GM23338 (cell line): ENCODE measurements around the gene EYA4. TPM values are rescaled to one million over a fixed set of nuclear protein-coding genes. Genes with fewer than 3 reads are reported as not detected.

Experiments used
- ATAC-seq: fragments of 200-7000 bp; cut with Tn5 transposase; 3 replicates; pipeline ENCODE4 v1.9.1; 2020
- DNase-seq: peaks from one replicate; pipeline ENCODE4 v3.0.0-alpha.2; 2015; ENCODE audit warnings: low spot score
- H2AFZ ChIP-seq: fragments of 200-600 bp; sonication (generic); 2 replicates; pipeline ENCODE4 v1.8.0; 2016; ENCODE audit warnings: antibody characterized with exemption, mild to moderate bottlenecking, moderate library complexity
- H3F3A ChIP-seq: fragments of 200-600 bp; sonication (generic); replicated peaks from 2 replicates; pipeline ENCODE4 v1.8.0; 2017; ENCODE audit warnings: antibody characterized with exemption, mixed run types, low read depth
- H3K27ac ChIP-seq: fragments of 200-600 bp; sonication (generic); 2 replicates; pipeline ENCODE4 v1.6.1; 2016; ENCODE audit warnings: low read depth
- H3K27me3 ChIP-seq: fragments of 200-600 bp; sonication (generic); 2 replicates; pipeline ENCODE4 v1.8.0; 2016; ENCODE audit warnings: mild to moderate bottlenecking, mixed run types, moderate library complexity; ENCODE audit not compliant: insufficient read depth
- H3K36me3 ChIP-seq: fragments of 200-600 bp; sonication (generic); 2 replicates; pipeline ENCODE4 v1.8.0; 2016; ENCODE audit warnings: mild to moderate bottlenecking; ENCODE audit not compliant: insufficient read depth
- H3K4me1 ChIP-seq: fragments of 200-600 bp; sonication (generic); 2 replicates; pipeline ENCODE4 v1.8.0; 2016; ENCODE audit warnings: mild to moderate bottlenecking, moderate library complexity; ENCODE audit not compliant: insufficient read depth
- H3K4me2 ChIP-seq: fragments of 200-600 bp; sonication (generic); 2 replicates; pipeline ENCODE4 v1.7.1; 2017; ENCODE audit warnings: mixed run types
- H3K4me3 ChIP-seq: fragments of 200-600 bp; sonication (generic); 2 replicates; pipeline ENCODE4 v1.6.1; 2016; ENCODE audit warnings: mixed run types
- H3K79me2 ChIP-seq: fragments of 200-600 bp; sonication (generic); replicated peaks from 2 replicates; pipeline ENCODE4 v1.8.0; 2017; ENCODE audit warnings: mild to moderate bottlenecking; ENCODE audit not compliant: insufficient read depth
- H3K9me2 ChIP-seq: fragments of 200-600 bp; sonication (generic); 2 replicates; pipeline ENCODE4 v1.8.0; 2017; ENCODE audit not compliant: insufficient read depth
- H4K20me1 ChIP-seq: fragments of 200-600 bp; sonication (generic); replicated peaks from 2 replicates; pipeline ENCODE4 v1.8.0; 2017; ENCODE audit warnings: mild to moderate bottlenecking; ENCODE audit not compliant: insufficient read depth
- H3K27ac Mint-ChIP-seq: 2 replicates; pipeline ENCODE4 v1.8.0; 2020; ENCODE audit warnings: inconsistent platforms, mild to moderate bottlenecking, moderate library complexity, mixed read lengths
- H3K27me3 Mint-ChIP-seq: 3 replicates; pipeline ENCODE4 v1.8.0; 2022; ENCODE audit warnings: low read depth, mild to moderate bottlenecking, moderate library complexity, mixed read lengths, inconsistent platforms; ENCODE audit not compliant: insufficient read depth, poor library complexity
- H3K36me3 Mint-ChIP-seq: 3 replicates; pipeline ENCODE4 v1.8.0; 2021; ENCODE audit warnings: low read depth, mild to moderate bottlenecking, inconsistent platforms, moderate library complexity, mixed read lengths
- H3K4me1 Mint-ChIP-seq: 3 replicates; pipeline ENCODE4 v1.8.0; 2020; ENCODE audit warnings: mild to moderate bottlenecking, inconsistent platforms, mixed read lengths
- H3K4me3 Mint-ChIP-seq: 3 replicates; pipeline ENCODE4 v1.8.0; 2021; ENCODE audit warnings: moderate library complexity, mild to moderate bottlenecking, inconsistent platforms, mixed read lengths
- H3K9me3 Mint-ChIP-seq: 3 replicates; pipeline ENCODE4 v1.8.0; 2020; ENCODE audit warnings: moderate library complexity, mild to moderate bottlenecking, inconsistent platforms, mixed read lengths
- EZH2 ChIP-seq: fragments of 200-600 bp; sonication (generic); IDR thresholded peaks from one replicate; pipeline ENCODE4 v1.8.0; 2017; ENCODE audit warnings: antibody characterized with exemption, mild to moderate bottlenecking, low read depth; ENCODE audit not compliant: unreplicated experiment
- EZH2phosphoT487 ChIP-seq: fragments of 200-600 bp; sonication (generic); IDR thresholded peaks from one replicate; pipeline ENCODE4 v1.8.1; 2018; ENCODE audit warnings: antibody characterized with exemption; ENCODE audit not compliant: unreplicated experiment
- JUNB ChIP-seq: IDR thresholded peaks from one replicate; pipeline ENCODE4 v1.6.1; 2016; ENCODE audit warnings: antibody characterized with exemption; ENCODE audit not compliant: unreplicated experiment
- NANOG ChIP-seq: IDR thresholded peaks from 2 replicates; pipeline ENCODE4 v1.6.1; 2016; ENCODE audit warnings: antibody characterized with exemption, borderline replicate concordance
- POLR2AphosphoS5 ChIP-seq: IDR thresholded peaks from 2 replicates; pipeline ENCODE4 v1.6.1; 2016; ENCODE audit warnings: antibody characterized with exemption, low read depth
- ZNF114 ChIP-seq: fragments of 250-450 bp; sonication (Bioruptor Pico); IDR thresholded peaks from 2 replicates; pipeline ENCODE4 v1.5.0; 2020; ENCODE audit warnings: mild to moderate bottlenecking, moderate library complexity
- ZNF331 ChIP-seq: fragments of 250-450 bp; sonication (Bioruptor Pico); IDR thresholded peaks from 2 replicates; pipeline ENCODE4 v1.5.0; 2020; ENCODE audit warnings: low read depth, mild to moderate bottlenecking, moderate library complexity
- polyA plus RNA-seq: library from polyadenylated mRNA; unstranded; fragments of >200 nt; fragmentation: Nextera tagmentation; extraction: Ambion mirVana; gene quantifications from 2 replicates; pipeline ENCODE4 v1.2.1, GENCODE V29; 2016
- total RNA-seq: library from RNA; depleted of rRNA; stranded (reverse); fragments of >200 nt; shearing (Covaris generic); gene quantifications from 2 replicates; pipeline ENCODE4 v1.2.3, GENCODE V29; 2014
- TF ChIP-seq, protein P1 (sequence below): fragments of 250-450 bp; sonication (Bioruptor Pico); IDR thresholded peaks from 2 replicates; pipeline ENCODE4 v1.5.0; 2020; ENCODE audit warnings: mild to moderate bottlenecking, moderate library complexity

The EYA4 gene
- total and polyA plus RNA-seq, 2 experiments from 2014 or later = 0.05 to 0.21 TPM

DNA sequence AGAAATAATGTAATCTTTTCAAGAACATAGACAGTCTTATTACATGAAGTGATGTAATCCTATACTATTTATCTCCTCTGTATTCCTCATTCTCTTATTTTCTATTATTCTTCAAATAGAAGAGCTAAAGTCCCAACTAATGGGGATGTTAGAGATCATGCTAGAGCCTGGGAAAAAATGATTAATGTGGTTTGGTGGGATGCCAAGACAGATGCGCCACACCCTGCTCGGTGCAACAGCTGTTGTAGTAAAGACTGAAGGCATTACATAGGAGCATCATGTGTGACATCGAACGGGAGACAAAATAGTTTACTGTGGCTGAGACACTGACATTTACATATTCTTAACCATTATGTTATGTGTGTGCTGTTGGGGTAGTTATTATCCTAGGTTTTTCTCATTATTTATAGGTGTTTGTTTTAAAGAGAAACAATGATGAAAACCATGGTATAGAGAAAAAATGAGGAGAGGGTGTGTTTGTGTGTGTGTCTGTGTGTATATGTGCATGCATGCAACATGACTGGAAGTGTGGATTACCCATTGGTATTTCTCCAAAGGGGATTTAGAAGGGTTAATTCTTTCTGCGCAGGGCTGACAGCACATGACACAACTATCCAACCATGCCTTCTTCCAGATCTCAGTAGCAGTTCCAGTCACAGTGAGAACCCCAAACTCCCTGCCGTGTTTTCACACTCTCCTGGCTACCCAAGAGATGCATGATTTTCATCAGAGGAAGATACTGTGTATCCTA, 155.3 kb downstream of the EYA4 start:
- H3K4me3 Mint-ChIP-seq = no peak overlapping the region
- no peaks in the 10 kb centered on the region for H3K36me3 Mint-ChIP-seq
- Histone ChIP-seq H3F3A (no peaks in the 10 kb centered on the region), H3K4me2 (no peak overlapping the region), H2AFZ (no peak overlapping the region), H4K20me1 (no peaks in the 10 kb centered on the region), H3K36me3 (no peaks in the 10 kb centered on the region), H3K27me3 (no peaks in the 10 kb centered on the region), H3K4me1 (peaks cover 16% of the 10 kb centered on the region), H3K27ac (no peak overlapping the region), H3K79me2 (no peaks in the 10 kb centered on the region), H3K9me2 (no peaks in the 10 kb centered on the region; the same call in 1 of the 2 replicates), H3K4me3 (no peak overlapping the region)
- peaks cover 16% of the 10 kb centered on the region for H3K4me1 Mint-ChIP-seq
- no peak for DNase-seq
- no peak overlapping the region for H3K27ac Mint-ChIP-seq
- TF ChIP-seq EZH2 = no peak
- TF ChIP-seq, protein P1, sequence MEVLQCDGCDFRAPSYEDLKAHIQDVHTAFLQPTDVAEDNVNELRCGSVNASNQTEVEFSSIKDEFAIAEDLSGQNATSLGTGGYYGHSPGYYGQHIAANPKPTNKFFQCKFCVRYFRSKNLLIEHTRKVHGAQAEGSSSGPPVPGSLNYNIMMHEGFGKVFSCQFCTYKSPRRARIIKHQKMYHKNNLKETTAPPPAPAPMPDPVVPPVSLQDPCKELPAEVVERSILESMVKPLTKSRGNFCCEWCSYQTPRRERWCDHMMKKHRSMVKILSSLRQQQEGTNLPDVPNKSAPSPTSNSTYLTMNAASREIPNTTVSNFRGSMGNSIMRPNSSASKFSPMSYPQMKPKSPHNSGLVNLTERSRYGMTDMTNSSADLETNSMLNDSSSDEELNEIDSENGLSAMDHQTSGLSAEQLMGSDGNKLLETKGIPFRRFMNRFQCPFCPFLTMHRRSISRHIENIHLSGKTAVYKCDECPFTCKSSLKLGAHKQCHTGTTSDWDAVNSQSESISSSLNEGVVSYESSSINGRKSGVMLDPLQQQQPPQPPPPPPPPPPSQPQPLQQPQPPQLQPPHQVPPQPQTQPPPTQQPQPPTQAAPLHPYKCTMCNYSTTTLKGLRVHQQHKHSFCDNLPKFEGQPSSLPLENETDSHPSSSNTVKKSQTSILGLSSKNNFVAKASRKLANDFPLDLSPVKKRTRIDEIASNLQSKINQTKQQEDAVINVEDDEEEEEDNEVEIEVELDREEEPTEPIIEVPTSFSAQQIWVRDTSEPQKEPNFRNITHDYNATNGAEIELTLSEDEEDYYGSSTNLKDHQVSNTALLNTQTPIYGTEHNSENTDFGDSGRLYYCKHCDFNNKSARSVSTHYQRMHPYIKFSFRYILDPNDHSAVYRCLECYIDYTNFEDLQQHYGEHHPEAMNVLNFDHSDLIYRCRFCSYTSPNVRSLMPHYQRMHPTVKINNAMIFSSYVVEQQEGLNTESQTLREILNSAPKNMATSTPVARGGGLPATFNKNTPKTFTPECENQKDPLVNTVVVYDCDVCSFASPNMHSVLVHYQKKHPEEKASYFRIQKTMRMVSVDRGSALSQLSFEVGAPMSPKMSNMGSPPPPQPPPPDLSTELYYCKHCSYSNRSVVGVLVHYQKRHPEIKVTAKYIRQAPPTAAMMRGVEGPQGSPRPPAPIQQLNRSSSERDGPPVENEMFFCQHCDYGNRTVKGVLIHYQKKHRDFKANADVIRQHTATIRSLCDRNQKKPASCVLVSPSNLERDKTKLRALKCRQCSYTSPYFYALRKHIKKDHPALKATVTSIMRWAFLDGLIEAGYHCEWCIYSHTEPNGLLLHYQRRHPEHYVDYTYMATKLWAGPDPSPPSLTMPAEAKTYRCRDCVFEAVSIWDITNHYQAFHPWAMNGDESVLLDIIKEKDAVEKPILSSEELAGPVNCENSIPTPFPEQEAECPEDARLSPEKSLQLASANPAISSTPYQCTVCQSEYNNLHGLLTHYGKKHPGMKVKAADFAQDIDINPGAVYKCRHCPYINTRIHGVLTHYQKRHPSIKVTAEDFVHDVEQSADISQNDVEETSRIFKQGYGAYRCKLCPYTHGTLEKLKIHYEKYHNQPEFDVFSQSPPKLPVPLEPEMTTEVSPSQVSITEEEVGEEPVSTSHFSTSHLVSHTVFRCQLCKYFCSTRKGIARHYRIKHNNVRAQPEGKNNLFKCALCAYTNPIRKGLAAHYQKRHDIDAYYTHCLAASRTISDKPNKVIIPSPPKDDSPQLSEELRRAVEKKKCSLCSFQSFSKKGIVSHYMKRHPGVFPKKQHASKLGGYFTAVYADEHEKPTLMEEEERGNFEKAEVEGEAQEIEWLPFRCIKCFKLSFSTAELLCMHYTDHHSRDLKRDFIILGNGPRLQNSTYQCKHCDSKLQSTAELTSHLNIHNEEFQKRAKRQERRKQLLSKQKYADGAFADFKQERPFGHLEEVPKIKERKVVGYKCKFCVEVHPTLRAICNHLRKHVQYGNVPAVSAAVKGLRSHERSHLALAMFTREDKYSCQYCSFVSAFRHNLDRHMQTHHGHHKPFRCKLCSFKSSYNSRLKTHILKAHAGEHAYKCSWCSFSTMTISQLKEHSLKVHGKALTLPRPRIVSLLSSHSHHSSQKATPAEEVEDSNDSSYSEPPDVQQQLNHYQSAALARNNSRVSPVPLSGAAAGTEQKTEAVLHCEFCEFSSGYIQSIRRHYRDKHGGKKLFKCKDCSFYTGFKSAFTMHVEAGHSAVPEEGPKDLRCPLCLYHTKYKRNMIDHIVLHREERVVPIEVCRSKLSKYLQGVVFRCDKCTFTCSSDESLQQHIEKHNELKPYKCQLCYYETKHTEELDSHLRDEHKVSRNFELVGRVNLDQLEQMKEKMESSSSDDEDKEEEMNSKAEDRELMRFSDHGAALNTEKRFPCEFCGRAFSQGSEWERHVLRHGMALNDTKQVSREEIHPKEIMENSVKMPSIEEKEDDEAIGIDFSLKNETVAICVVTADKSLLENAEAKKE (CRISPR knock-in tag) = no peak
- TF ChIP-seq ZNF114 = no peak
- no peak for TF ChIP-seq JUNB
- TF ChIP-seq NANOG = no peak
- no peak for TF ChIP-seq EZH2phosphoT487
- no peak for TF ChIP-seq ZNF331 (CRISPR knock-in tag)
- TF ChIP-seq POLR2AphosphoS5 = no peak
- peaks cover 3% of the 10 kb centered on the region for H3K27me3 Mint-ChIP-seq
- ATAC-seq = no peak
- H3K9me3 Mint-ChIP-seq = no peaks in the 10 kb centered on the region
